ENCODE measurements around the gene RNF19B. TPM values are rescaled to one million over a fixed set of nuclear protein-coding genes. Genes with fewer than 3 reads are reported as not detected.

Gene RNF19B
- total and polyA plus RNA-seq, 2 of the 13 experiments (the other 11 are each of a cell fraction or from before 2014, with no cell fraction given) = 15.3 to 22.5 TPM

GRCh38 chr1:32991819-32992488, 27.3 kb upstream of the RNF19B start (continued):
- TF ChIP-seq, protein P1, sequence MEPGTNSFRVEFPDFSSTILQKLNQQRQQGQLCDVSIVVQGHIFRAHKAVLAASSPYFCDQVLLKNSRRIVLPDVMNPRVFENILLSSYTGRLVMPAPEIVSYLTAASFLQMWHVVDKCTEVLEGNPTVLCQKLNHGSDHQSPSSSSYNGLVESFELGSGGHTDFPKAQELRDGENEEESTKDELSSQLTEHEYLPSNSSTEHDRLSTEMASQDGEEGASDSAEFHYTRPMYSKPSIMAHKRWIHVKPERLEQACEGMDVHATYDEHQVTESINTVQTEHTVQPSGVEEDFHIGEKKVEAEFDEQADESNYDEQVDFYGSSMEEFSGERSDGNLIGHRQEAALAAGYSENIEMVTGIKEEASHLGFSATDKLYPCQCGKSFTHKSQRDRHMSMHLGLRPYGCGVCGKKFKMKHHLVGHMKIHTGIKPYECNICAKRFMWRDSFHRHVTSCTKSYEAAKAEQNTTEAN (CRISPR knock-in tag; conservative IDR thresholded peaks at IDR 0.05) = no peak
- TF ChIP-seq BRCA1 (CRISPR knock-in tag; IDR thresholded peaks at IDR 0.05) = no peak
- no peak for TF ChIP-seq ZIK1 (CRISPR knock-in tag; IDR thresholded peaks at IDR 0.05; ENCODE audit: borderline replicate concordance, low read depth)
- TF ChIP-seq NRL (CRISPR knock-in tag; IDR thresholded peaks at IDR 0.05; ENCODE audit: borderline replicate concordance) = no peak
- TF ChIP-seq ZNF33B (CRISPR knock-in tag; IDR thresholded peaks at IDR 0.05) = no peak
- TF ChIP-seq NFE2 (CRISPR knock-in tag; IDR thresholded peaks at IDR 0.05) = no peak

GRCh38 chr1:32991386-32991785, 26.8 kb upstream of the RNF19B start:
- H3K9me3 ChIP-seq (ENCODE audit: low read length) = no peaks in the 10 kb centered on the region
- peaks cover 15% of the 10 kb centered on the region for H3K4me1 ChIP-seq (ENCODE audit: insufficient read depth, low read length)
- 56% methylated on average over 3 of the region's 5 CpGs for WGBS (ENCODE audit: low lambda C conversion rate)
- FAIRE-seq (no peak), ATAC-seq (no peak), DNase-seq (ENCODE audit: low spot score) (no peak)
- no peak overlapping the region for H3K4me3 ChIP-seq (replicated peaks in 1 of 3; ENCODE audit: insufficient read depth in 1 of 3, low read depth in 2 of 3, low read length in 3 of 3)
- ChIA-PET POLR2A (interaction anchor here (1.2 kb wide), 1 partner anchor 26 kb away, joined by 3 read pairs; no protein-coding TSS in a partner anchor), CTCF (ENCODE audit: low intra/inter-chr PET ratio, low total read pairs) (no interaction called here)
- H3K79me2 ChIP-seq (ENCODE audit: insufficient read depth, low read length) = no peaks in the 10 kb centered on the region
- no peak overlapping the region for H2AFZ ChIP-seq (ENCODE audit: low read length)
- in situ Hi-C loops (cut with HindIII; ENCODE audit: extremely low pct_ligation_motif_present, low pct_unique_long_range_greater_than_20kb) = no loop called here
- H3K36me3 ChIP-seq (replicated peaks in 1 of 2; ENCODE audit: control insufficient read depth in 1 of 2, insufficient read depth in 2 of 2, low read length in 2 of 2) = no peaks in the 10 kb centered on the region
- no peaks in the 10 kb centered on the region for H3K27me3 ChIP-seq (ENCODE audit: control insufficient read depth in 1 of 2, insufficient read depth in 2 of 2, low read length in 2 of 2)
- no peaks in the 10 kb centered on the region for H4K20me1 ChIP-seq (ENCODE audit: insufficient read depth, low read length)
- no peak overlapping the region for H3K9ac ChIP-seq (ENCODE audit: insufficient read depth, low read depth, low read length)
- BruUV-seq (replicated peaks) = no TSS peak
- intact Hi-C loops (cut with micrococcal nuclease; ENCODE audit: unreplicated experiment) = no loop called here
- no peak overlapping the region for H3K4me2 ChIP-seq (ENCODE audit: low read depth, low read length)
- H3K27ac ChIP-seq (ENCODE audit: extremely low read length, insufficient read depth, low read length) = no peak overlapping the region
- TF ChIP-seq HMG20A (CRISPR knock-in tag; IDR thresholded peaks at IDR 0.05; ENCODE audit: borderline replicate concordance) (no peak), MIER2 (CRISPR knock-in tag; IDR thresholded peaks at IDR 0.05) (no peak), ISL2 (CRISPR knock-in tag; IDR thresholded peaks at IDR 0.05) (no peak), FOXA1 (IDR thresholded peaks at IDR 0.05) (no peak), FOXA1 (CRISPR knock-in tag; IDR thresholded peaks at IDR 0.05) (no peak), ZUFSP (CRISPR knock-in tag; IDR thresholded peaks at IDR 0.05; ENCODE audit: borderline replicate concordance) (no peak), ZNF280D (CRISPR knock-in tag; IDR thresholded peaks at IDR 0.05) (no peak), HNRNPK (IDR thresholded peaks at IDR 0.05; ENCODE audit: low read depth, low read length, poor library complexity, severe bottlenecking) (no peak), PHF21A (CRISPR knock-in tag; IDR thresholded peaks at IDR 0.05) (no peak), FOXK2 (IDR thresholded peaks at IDR 0.05) (no peak)
- TF ChIP-seq, protein P2, sequence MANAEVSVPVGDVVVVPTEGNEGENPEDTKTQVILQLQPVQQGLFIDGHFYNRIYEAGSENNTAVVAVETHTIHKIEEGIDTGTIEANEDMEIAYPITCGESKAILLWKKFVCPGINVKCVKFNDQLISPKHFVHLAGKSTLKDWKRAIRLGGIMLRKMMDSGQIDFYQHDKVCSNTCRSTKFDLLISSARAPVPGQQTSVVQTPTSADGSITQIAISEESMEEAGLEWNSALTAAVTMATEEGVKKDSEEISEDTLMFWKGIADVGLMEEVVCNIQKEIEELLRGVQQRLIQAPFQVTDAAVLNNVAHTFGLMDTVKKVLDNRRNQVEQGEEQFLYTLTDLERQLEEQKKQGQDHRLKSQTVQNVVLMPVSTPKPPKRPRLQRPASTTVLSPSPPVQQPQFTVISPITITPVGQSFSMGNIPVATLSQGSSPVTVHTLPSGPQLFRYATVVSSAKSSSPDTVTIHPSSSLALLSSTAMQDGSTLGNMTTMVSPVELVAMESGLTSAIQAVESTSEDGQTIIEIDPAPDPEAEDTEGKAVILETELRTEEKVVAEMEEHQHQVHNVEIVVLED (CRISPR knock-in tag; IDR thresholded peaks at IDR 0.05; ENCODE audit: borderline replicate concordance) = no peak
